CD4-positive, CD25-positive, alpha-beta regulatory T cell (primary cell): ENCODE data around the gene MAPK8IP2. TPM values are rescaled to one million over a fixed set of nuclear protein-coding genes. Genes with fewer than 3 reads are reported as not detected.

Source experiments
- ATAC-seq, 2 donors: fragments of 150-1000 bp; cut with Tn5 transposase; one replicate each; pipeline ENCODE4 v1.10.0; 2021; ENCODE audit warnings: low read depth in 2 of 2, moderate number of reproducible peaks in 2 of 2, moderate library complexity in 1 of 2
- DNase-seq, 3 donors: peaks; one replicate each; pipeline versions ENCODE4 v3.0.0 to v3.0.0-alpha.2; 2012 to 2022; ENCODE audit warnings: mixed read lengths in 1 of 3
- H3K27ac ChIP-seq: one replicate; pipeline ENCODE4 v1.7.0; 2013; ENCODE audit warnings: mild to moderate bottlenecking, low read length; ENCODE audit not compliant: insufficient read depth, poor library complexity, severe bottlenecking
- H3K27me3 ChIP-seq: one replicate; pipeline ENCODE4 v1.7.0; 2013; ENCODE audit warnings: low read length; ENCODE audit not compliant: control insufficient read depth, insufficient read depth
- H3K36me3 ChIP-seq: one replicate; pipeline ENCODE4 v1.7.0; 2013; ENCODE audit warnings: mild to moderate bottlenecking, low read length, moderate library complexity; ENCODE audit not compliant: control insufficient read depth, insufficient read depth
- H3K4me1 ChIP-seq: 2 replicates; pipeline ENCODE4 v1.7.0; 2013; ENCODE audit warnings: mild to moderate bottlenecking, low read length; ENCODE audit not compliant: insufficient read depth, control insufficient read depth, poor library complexity, severe bottlenecking
- H3K4me3 ChIP-seq: one replicate; pipeline ENCODE4 v1.7.0; 2013; ENCODE audit warnings: low read depth, mild to moderate bottlenecking, low read length, moderate library complexity
- H3K9me3 ChIP-seq, 2 experiments: 1 replicate in 1 of 2; 2 replicates in 1 of 2; pipeline ENCODE4 v1.7.0; 2013; ENCODE audit warnings: low read length in 2 of 2, mild to moderate bottlenecking in 1 of 2, moderate library complexity in 1 of 2; ENCODE audit not compliant: control insufficient read depth in 2 of 2
- H3K27ac Mint-ChIP-seq, 3 donors: one replicate each; pipeline ENCODE4 v1.8.0; 2020 to 2022; ENCODE audit warnings: mild to moderate bottlenecking in 3 of 3, mixed read lengths in 3 of 3, moderate library complexity in 2 of 3
- H3K27me3 Mint-ChIP-seq: one replicate; pipeline ENCODE4 v1.8.0; 2022; ENCODE audit warnings: mild to moderate bottlenecking, mixed read lengths
- H3K36me3 Mint-ChIP-seq: one replicate; pipeline ENCODE4 v1.8.0; 2020; ENCODE audit warnings: mixed read lengths
- H3K4me1 Mint-ChIP-seq, 4 donors: one replicate each; pipeline ENCODE4 v1.8.0; 2020 to 2022; ENCODE audit warnings: mixed read lengths in 4 of 4, mild to moderate bottlenecking in 1 of 4
- H3K4me3 Mint-ChIP-seq, 4 donors: one replicate each; pipeline ENCODE4 v1.8.0; 2020 to 2022; ENCODE audit warnings: mild to moderate bottlenecking in 4 of 4, mixed read lengths in 4 of 4, moderate library complexity in 3 of 4
- H3K9me3 Mint-ChIP-seq, 7 donors: one replicate each; pipeline ENCODE4 v1.8.0; 2020 to 2022; ENCODE audit warnings: mixed read lengths in 7 of 7, mild to moderate bottlenecking in 3 of 7, moderate library complexity in 2 of 7
- polyA plus RNA-seq, 4 donors: library from polyadenylated mRNA; unstranded; fragments of 300-500 nt; fragmentation: Illumina TruSeq; gene quantifications; one replicate each; pipeline ENCODE4 v1.2.3, GENCODE V29; 2021
- total RNA-seq: library from RNA; stranded (reverse); gene quantifications from one replicate; pipeline ENCODE4 v1.2.3, GENCODE V29; 2022

MAPK8IP2 gene
- total and polyA plus RNA-seq, 5 donors from 2014 or later = 0.30 TPM; not detected in 4

GRCh38 chr22:50582493-50583293 lies 17.9 kb upstream of the MAPK8IP2 start, which contains the start of gene CHKB:
Gene CHKB, minus strand, starts transcription at chr22:50582849. Its CDS starts 68 bp downstream, at chr22:50582781.
- Histone ChIP-seq H3K27ac (peak within 1 kb of the TSS; percentile 98), H3K4me1 (peaks cover 22% of the 10 kb centered on the region), H3K9me3 (no peaks in the 10 kb centered on the region), H3K27me3 (no peaks in the 10 kb centered on the region), H3K36me3 (peaks cover 15% of the 10 kb centered on the region), H3K4me3 (peak within 1 kb of the TSS; percentile 78)
- H3K27ac Mint-ChIP-seq = peak within 1 kb of the TSS; percentile 92 to 97 (median 96)
- H3K4me3 Mint-ChIP-seq = peak within 1 kb of the TSS; percentile 95 to 99 (median 96)
- no peaks in the 10 kb centered on the region for H3K9me3 Mint-ChIP-seq
- H3K4me1 Mint-ChIP-seq = peaks cover 0 to 41% (median 17%) of the 10 kb centered on the region in 4 donors
- DNase-seq (peak; percentile 98 to 99 (median 99)), ATAC-seq (peak; percentile 92 to 94)
- no peaks in the 10 kb centered on the region for H3K36me3 Mint-ChIP-seq
- no peaks in the 10 kb centered on the region for H3K27me3 Mint-ChIP-seq

- peak; percentile 2 to 4 for ATAC-seq
- Histone ChIP-seq H3K36me3 (peaks cover 15% of the 10 kb centered on the region), H3K4me3 (peak overlapping the region; percentile 78), H3K27ac (peak overlapping the region; percentile 98), H3K9me3 (no peaks in the 10 kb centered on the region), H3K4me1 (peaks cover 21% of the 10 kb centered on the region), H3K27me3 (no peaks in the 10 kb centered on the region)
- no peak for DNase-seq
- peak overlapping the region; percentile 93 to 99 (median 96) for H3K4me3 Mint-ChIP-seq
- no peaks in the 10 kb centered on the region for H3K9me3 Mint-ChIP-seq
- no peaks in the 10 kb centered on the region for H3K27me3 Mint-ChIP-seq
- H3K27ac Mint-ChIP-seq = peak overlapping the region; percentile 91 to 95 (median 92)
- H3K36me3 Mint-ChIP-seq = no peaks in the 10 kb centered on the region
- H3K4me1 Mint-ChIP-seq = peaks cover 0 to 41% (median 17%) of the 10 kb centered on the region in 4 donors
These were observed 17.2 kb upstream of the MAPK8IP2 start for GRCh38 chr22:50583294-50583861.

- no peak overlapping the region for H3K4me3 ChIP-seq
These were observed 16.2 kb upstream of the MAPK8IP2 start for GRCh38 chr22:50584106-50585096.

GRCh38 chr22:50585238-50585637 lies 15.4 kb upstream of the MAPK8IP2 start:
- Histone ChIP-seq H3K36me3 (peaks cover 7% of the 10 kb centered on the region), H3K27me3 (no peaks in the 10 kb centered on the region), H3K9me3 (no peaks in the 10 kb centered on the region), H3K4me3 (no peak overlapping the region), H3K4me1 (peaks cover 21% of the 10 kb centered on the region), H3K27ac (no peak overlapping the region)
- peak overlapping the region in 2 of 4 donors; percentile 59 to 82 for H3K4me3 Mint-ChIP-seq
- no peak for DNase-seq
- no peaks in the 10 kb centered on the region for H3K27me3 Mint-ChIP-seq
- no peaks in the 10 kb centered on the region for H3K9me3 Mint-ChIP-seq
- no peaks in the 10 kb centered on the region for H3K36me3 Mint-ChIP-seq
- no peak overlapping the region for H3K27ac Mint-ChIP-seq
- H3K4me1 Mint-ChIP-seq = peaks cover 0 to 34% (median 13%) of the 10 kb centered on the region in 4 donors
- ATAC-seq = no peak

More at GRCh38 chr22:50584106-50585096, 16.2 kb upstream of the MAPK8IP2 start:
- Mint-ChIP-seq H3K36me3 (no peaks in the 10 kb centered on the region), H3K27me3 (no peaks in the 10 kb centered on the region), H3K27ac (no peak overlapping the region), H3K9me3 (no peaks in the 10 kb centered on the region), H3K4me1 (peaks cover 0 to 40% (median 17%) of the 10 kb centered on the region in 4 donors), H3K4me3 (peak overlapping the region in 3 of 4 donors; percentile 93 to 97 (median 95))
- Histone ChIP-seq H3K27ac (no peak overlapping the region), H3K27me3 (no peaks in the 10 kb centered on the region), H3K36me3 (peaks cover 11% of the 10 kb centered on the region), H3K4me1 (peaks cover 21% of the 10 kb centered on the region), H3K9me3 (no peaks in the 10 kb centered on the region)
- DNase-seq (no peak), ATAC-seq (no peak)

- no peaks in the 10 kb centered on the region for H3K27me3 ChIP-seq
- Mint-ChIP-seq H3K36me3 (no peaks in the 10 kb centered on the region), H3K9me3 (no peaks in the 10 kb centered on the region), H3K4me3 (no peak overlapping the region), H3K4me1 (peaks cover 0 to 29% (median 10%) of the 10 kb centered on the region in 4 donors), H3K27ac (no peak overlapping the region), H3K27me3 (no peaks in the 10 kb centered on the region)
- peaks cover 21% of the 10 kb centered on the region for H3K4me1 ChIP-seq
- no peak for DNase-seq
- H3K36me3 ChIP-seq = peaks cover 4% of the 10 kb centered on the region
- no peak for ATAC-seq
- no peak overlapping the region for H3K4me3 ChIP-seq
- no peaks in the 10 kb centered on the region for H3K9me3 ChIP-seq
- H3K27ac ChIP-seq = no peak overlapping the region
These were observed 14.8 kb upstream of the MAPK8IP2 start for GRCh38 chr22:50585781-50586180.

- H3K36me3 Mint-ChIP-seq = no peaks in the 10 kb centered on the region
- Histone ChIP-seq H3K4me1 (peaks cover 17% of the 10 kb centered on the region), H3K27me3 (no peaks in the 10 kb centered on the region), H3K27ac (no peak overlapping the region), H3K9me3 (no peaks in the 10 kb centered on the region), H3K4me3 (no peak overlapping the region), H3K36me3 (no peaks in the 10 kb centered on the region)
- ATAC-seq (no peak), DNase-seq (no peak)
- no peak overlapping the region for H3K4me3 Mint-ChIP-seq
- H3K27me3 Mint-ChIP-seq = no peaks in the 10 kb centered on the region
- H3K27ac Mint-ChIP-seq = no peak overlapping the region
- peaks cover 0 to 23% (median 10%) of the 10 kb centered on the region in 4 donors for H3K4me1 Mint-ChIP-seq
- H3K9me3 Mint-ChIP-seq = no peaks in the 10 kb centered on the region
These were observed 14.2 kb upstream of the MAPK8IP2 start for GRCh38 chr22:50586416-50586815.

GRCh38 chr22:50587407-50587806 lies 13.2 kb upstream of the MAPK8IP2 start:
- Histone ChIP-seq H3K9me3 (no peaks in the 10 kb centered on the region), H3K27me3 (no peaks in the 10 kb centered on the region), H3K4me1 (peaks cover 8% of the 10 kb centered on the region), H3K27ac (no peak overlapping the region), H3K36me3 (no peaks in the 10 kb centered on the region), H3K4me3 (no peak overlapping the region)
- Mint-ChIP-seq H3K4me3 (no peak overlapping the region), H3K27me3 (no peaks in the 10 kb centered on the region), H3K9me3 (no peaks in the 10 kb centered on the region), H3K27ac (no peak overlapping the region), H3K4me1 (peaks cover 0 to 17% (median 10%) of the 10 kb centered on the region in 4 donors), H3K36me3 (peaks cover 2% of the 10 kb centered on the region)
- ATAC-seq (no peak), DNase-seq (no peak)
